ENCODE data around the gene GTF2IRD1.
"Not testable (repeated sequence)": the region's sequence is repeated elsewhere in the genome, so short reads cannot be mapped to it uniquely, and the experiment has no call there.

Gene GTF2IRD1

DNA sequence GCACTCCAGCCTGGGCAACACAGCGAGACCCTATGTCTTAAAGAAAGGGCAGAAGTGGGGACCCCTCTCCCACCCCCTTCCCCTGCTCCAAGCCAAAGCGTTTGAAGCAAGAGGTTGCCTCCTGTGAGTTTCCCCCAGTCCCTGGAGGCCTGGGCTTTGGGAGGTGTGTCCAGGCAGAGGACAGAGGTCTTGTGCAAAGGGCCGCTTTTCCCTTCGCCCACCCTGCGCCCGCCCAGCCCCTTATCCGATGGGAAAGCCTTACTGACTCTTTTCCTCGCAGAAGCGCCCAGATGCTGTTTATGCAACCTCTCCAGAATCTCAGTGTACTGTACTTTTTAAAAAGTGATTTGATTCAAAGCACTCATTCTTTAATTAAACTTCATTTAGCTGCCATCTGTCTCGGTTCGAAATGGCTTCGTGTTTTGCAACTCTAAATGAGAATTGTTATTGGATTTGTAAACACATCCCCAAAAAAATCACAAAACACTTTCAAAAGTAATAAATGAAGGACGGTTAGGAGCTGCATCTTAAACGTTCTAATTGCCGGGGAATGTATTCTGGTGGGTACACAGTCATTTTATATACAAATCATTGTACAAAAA lies 153.3 kb downstream of the GTF2IRD1 start:
- DNase-seq = no peak

DNA sequence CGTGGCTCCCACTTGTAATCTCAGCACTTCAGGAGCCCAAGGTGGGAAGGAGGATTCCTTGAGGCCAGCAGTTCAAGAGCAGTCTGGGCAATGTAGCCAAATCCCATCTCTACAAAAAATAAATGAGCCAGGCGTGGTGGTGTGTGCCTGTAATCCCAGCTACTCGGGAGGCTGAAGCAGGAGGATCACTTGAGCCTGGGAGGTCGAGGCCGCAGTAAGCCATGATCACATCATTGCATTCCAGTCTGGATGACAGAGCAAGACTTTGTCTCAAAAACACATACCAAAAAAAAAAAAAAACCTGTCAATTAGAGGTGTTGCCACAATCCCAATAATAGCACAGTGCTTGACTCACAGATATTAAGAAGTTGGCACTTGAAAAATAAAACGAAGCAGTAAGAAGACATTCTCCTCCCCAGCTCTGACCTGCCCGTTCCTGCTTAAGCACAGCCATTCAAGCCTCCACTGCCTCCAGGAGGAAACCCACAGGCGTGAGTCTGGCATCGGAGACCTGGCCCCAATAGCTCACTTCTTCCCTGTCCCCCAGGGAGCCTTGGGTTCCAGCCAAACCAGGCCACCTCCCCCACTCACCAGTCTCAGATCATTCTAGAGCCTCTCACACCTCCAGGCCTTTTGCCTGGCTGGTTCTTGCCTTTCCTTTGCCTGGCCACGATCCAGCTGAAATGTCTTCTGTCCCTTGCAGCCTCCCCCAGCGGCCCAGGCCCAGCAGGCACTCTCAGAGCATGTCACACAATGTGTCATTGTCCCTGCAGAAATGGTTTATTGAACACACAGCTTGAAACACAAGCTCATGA lies 158.5 kb downstream of the GTF2IRD1 start:
- DNase-seq = no peak

DNA sequence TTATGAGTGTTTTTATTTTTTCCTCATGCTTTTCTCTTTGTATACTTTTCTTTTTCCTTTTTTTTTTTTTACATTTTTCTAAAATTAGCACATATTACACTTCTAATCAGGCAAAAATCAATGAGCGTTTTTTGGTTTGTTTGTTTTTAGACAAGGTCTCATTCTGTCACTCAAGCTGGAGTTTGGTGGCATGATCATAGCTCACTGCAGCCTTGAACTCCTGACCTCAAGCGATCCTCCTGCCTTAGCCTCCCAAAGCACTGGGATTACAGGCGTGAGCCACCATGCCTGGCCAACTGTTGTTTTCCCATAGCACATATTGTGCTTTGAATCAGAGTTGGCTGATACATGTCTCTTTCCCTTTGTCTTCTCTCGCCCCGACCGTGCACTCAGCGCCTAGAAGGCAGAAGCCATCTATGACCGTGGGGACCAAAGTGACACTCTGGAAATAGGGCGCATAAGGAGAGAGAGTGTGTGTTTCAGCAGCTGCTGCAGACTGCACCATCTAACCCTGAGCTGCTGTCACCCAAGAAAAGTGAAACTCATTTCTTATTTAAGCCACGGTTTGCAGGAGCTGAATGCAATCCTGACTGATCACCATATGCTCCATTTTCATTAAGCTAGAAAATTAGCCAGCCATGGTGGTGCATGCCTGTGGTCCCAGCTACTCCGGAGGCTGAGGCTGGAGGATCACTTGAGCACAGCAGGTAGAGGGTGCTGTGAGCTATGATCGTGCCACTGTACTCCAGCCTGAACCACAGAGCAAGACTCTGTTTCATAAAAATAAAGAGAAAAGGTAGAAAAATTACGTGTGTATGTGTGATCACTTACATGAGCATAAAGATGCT lies 162.5 kb downstream of the GTF2IRD1 start:
- no peak for DNase-seq

DNA sequence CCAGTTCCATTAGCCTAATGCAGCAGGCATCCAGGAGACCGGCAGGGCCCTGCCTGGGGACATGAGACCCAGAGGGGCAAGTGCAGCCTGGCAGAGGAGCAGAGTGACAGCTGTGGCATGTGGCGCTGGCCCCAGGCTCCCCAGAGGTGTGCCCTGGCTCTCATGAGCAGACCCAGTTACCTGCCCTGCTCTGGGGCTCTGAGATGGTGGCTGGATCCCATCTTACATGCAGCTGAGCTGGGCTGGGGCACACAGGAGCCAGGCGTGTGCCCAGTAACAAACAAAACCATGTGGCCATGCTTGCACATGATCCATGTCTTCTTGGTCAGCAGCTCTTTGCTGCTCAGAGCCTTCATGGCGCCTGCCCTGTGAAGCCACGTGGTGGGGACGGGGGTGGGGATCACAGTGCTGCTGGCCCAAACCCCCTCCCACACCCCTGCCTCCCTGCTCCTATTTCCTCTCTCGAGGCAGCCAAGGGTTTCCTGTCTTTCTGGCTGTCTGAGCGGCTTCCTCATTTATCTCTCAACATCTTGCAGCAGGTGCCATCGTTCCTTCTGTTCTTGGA lies 163.6 kb downstream of the GTF2IRD1 start:
- DNase-seq = peak; percentile 51

DNA sequence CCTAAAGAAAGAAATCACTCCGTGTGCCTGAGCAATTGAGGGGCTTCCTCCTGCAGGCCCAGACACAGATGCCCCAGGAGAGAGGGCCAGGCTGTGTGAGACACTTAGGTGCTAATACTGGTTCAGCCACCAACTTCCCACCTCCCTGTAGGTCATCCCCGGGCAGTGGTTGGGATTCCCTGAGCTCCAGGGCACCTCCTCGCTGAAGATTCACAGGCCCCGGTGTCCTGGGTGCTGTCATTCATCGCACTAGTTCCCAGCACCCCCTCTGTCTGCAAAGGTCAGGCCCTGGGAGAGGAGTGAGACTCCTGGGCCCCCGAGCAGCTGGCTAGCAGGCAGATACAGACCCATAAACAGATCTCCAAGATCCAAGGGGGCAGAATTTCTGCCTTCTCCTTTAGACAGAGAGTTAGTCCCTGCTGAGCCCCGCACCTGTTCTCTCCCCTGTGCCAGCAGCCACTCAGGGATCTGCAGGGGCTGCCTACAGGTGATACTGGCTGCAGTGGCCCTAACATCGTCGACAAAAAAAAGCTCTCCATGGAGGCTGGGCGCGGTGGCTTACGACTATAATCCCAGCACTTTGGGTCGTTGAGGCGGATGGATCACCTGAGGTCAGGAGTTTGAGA lies 165.6 kb downstream of the GTF2IRD1 start:
- DNase-seq = no peak

DNA sequence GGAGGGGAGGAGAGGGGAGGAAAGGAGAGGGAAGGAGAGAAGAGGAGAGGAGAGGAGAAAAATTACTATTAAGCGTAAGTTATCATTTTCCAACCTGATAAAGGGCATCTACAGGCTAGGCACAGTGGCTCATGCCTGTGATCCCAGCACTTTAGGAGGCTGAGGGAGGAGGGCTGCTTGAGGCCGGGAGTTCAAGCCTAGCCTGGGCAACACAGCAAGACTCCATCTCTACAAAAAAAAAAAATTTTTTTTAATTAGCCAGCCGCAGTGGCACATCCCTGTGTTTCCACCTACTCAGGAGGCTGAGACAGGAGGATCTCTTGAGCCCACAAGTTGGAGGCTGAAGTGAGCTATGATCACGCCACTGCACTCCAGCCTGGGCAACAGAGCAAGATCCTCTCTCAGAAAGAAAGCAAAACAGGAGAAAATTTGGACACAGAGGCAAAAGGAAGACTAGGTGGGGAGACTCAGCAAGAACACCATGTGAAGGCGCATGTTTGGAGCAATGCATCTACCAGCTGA lies 168.6 kb downstream of the GTF2IRD1 start:
- no peak for DNase-seq

DNA sequence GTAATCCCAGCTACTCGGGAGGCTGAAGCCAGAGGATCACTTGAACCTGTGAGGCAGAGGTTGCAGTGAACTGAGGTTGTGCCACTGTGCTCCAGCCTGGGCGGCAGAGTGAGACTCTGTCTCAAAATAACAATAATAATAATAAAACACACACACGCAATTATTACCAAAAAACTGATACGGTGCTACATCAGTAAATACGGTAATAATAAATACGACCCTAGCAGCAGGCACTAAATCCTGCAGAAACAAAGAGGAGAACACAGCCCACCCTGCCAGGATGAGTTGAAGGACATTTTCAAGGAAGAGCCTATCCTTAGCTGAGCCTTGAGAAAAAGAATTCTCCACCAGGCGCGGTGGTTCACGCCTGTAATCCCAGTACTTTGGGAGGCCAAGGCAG lies 169.4 kb downstream of the GTF2IRD1 start:
- DNase-seq = no peak

DNA sequence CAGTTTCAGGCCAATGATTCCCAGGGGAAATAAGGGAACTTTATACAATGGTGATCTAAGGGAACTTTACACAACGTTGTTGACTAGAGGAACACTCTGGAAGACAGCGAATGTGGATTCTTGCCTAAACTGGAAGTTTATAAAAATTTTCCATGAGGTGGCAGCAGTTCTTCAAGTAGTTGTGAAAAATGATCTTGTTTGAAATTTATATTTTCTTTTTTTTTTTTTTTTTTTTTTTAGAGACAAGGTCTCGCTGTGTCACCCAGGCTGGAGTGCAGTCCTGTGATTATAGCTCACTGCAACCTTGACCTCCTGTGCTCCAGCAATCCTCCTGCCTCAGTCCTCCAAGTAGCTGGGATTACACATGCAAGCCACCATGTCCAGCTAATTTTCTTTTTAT lies 171.7 kb downstream of the GTF2IRD1 start:
- no peak for DNase-seq

DNA sequence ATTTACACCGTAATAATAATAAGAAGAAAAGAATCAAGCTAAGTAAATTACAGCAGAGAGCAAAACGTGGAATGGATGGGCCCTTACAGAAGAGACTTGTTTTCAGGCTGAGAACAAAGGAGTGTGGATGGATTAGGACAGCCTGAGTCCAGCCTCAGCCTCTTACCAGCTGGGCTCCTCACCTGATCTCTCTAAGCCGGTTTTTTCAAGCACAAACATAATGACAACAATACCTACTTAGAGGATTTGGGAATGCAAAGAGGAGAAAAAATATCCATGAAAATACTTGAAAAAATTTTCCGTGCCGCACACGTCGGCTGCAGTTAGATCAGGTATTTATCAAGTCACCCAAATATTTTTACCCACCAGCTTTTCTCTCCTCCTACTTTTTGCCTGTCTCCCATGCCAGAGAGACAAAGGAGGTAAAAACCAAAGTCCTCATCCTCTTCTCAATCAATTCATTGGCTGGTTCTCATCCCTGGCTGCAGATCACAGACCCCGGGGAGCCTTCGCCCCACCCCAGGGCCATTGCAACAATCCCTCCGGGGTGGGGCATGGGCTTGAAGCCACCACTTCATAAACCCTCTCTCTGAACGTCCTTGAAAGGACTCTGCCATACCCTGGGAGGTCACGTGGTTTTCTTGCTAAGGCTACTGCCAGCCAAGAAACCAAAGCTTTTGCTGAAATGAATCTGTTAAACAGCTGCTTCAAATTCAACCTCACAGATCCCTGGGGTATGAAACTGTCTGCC lies 174.1 kb downstream of the GTF2IRD1 start:
- DNase-seq = no peak

DNA sequence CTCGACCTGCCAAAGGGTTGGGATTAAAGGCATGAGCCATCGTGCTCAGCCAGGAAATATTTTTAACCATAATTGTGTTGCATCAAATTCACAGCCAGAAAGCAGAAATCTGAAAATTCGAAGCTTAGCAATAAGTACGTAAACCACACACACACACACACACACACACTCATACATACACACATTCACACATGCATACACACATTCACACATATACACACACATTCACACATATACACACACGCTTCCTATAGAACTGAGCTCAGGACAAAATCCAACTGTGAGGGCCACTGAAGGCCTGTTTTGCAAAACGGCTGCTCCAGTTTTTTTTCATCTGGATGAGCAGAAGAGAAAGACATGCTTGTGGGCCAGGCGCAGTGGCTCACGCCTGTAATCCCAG lies 178.8 kb downstream of the GTF2IRD1 start:
- DNase-seq = no peak

DNA sequence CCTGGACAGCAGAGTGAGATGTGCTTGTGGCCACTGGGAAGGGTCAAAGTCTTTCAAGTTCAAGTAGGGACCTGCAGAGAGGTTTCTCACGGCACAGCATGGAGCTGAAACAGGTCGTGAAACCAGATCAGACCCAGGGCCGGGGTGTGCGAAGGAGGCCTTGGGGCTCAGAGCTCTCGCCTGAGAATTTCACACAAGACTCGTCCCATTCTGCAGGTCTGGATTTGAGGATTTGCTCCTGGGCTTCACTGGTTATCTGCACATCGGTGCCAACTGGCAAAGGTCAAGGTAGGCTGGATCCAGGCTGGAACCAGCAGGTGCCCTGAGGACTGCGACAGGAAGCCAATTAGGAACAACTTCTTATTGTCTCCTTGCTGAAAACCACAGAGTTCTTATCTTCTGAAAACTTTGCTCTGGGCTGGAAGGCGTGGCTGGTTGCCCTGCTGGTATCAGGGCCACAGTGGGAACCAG lies 179.8 kb downstream of the GTF2IRD1 start:
- DNase-seq = no peak

DNA sequence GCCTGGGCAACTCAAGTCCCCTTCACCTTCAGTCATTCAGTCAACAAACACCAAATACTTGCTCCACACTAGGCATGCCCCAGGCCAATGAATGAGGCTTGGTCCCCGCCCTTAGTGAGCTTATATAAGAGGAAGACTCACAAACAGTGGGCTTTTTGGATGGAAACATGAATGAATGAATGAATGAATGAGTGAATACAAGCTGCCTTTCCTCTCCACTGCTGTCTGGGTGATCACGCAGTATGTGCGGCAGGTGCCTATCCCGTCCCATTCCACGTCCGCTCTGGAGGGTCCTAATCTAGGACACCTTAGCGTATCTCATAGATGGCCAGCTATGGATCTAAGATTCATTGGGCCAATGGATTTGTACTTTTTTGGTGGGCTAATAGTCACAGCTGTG lies 184.0 kb downstream of the GTF2IRD1 start:
- no peak for DNase-seq

DNA sequence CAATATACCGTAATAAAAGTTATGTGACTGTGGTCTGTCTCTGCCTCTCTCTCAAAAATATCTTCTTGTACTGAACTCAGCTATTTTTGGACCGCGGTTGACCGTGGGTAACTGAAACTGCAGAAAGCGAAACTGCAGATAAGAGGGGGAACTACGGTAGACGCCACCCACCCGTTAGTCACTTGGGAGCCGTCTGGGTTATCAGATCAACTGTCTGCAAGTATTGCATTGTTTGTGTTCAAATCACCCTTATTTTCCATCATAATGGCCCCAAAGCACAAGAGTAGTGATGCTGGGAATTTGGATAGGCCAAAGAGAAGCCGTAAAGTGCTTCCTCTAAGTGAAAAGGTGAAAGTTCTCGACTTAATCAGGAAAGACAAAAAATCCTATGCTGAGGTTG lies 196.3 kb downstream of the GTF2IRD1 start:
- peak; percentile 51 for DNase-seq

DNA sequence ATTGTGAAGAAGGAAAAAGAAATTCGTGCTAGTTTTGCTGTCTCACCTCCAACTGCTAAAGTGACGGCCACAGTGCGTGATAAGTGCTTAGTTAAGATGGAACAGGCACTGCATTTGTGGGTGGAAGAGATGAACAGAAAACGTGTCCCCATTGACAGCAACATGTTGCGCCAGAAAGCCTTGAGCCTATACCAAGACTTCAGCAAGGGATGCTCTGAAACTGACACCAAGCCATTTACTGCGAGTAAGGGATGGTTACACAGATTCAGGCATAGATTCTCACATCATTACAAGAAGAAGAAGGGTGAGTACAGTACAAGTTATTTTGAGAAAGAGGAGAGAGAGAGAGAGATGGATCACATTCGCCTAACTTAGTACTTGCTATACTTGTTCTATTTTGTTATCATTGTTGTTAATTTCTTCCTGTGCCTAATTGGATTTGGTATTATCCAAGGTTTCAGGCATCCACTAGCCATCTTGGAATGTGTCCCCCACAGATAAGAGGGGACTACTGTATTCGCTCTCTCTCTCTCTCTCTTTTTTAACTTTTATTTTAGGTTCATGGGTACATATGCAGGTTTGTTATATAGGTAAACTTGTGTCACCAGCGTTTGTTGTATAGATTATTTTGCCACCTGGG lies 196.9 kb downstream of the GTF2IRD1 start:
- DNase-seq = not testable (repeated sequence)

DNA sequence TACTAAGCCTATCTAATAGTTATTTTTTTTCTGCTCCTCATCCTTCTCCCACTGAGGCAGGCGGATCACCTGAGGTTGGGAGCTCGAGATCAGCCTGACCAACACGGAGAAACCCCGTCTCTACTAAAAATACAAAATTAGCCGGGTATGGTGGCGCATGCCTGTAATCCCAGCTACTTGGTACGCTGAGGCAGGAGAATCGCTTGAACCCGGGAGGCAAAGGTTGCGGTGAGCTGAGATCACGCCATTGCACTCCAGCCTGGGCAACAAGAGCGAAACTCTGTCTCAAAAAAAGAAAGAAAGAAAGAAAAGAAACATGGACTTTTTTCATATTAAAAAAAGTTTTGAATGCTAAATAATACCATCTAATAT lies 197.4 kb downstream of the GTF2IRD1 start:
- DNase-seq = not testable (repeated sequence)
